ENCODE results near the gene SASH1.

SASH1 gene

DNA sequence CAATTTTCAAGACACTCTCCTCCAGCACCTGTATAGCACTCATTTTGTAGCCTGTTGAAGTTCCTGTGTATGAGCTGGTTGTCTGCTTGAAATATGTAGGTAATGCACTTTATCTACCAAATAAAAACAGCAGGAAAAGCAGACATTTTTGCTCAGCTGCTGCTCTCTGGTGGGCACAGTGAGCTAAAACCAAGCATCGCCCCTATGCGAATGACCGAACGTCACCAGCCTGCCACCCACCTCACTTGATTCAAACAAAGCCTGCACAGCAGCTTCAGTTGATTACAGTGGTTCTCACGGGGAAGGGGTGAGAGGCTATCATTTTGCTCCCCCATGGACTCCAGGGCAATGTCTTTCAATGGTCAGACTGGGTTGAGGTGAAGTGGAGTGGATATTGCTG lies 185.7 kb downstream of the SASH1 start:
- DNase-seq, result no peak

DNA sequence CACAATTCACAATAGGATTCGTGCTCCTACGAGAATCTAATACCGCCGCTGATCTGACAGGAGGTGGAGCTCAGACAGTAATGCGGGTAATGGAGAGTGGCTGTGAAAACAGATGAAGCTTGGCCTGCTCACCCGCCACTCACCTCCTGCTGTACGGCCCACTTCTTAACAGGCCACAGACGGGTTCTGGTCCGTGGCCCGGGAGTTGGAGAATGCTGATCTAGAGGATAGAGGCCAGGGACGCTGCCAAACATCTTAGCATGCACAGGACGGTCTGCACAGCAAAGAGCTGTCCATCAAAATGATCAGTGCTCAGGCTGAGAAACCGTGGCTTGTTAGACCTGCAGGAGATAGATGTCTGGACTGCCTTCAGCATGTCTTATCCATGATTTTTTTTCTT lies 186.4 kb downstream of the SASH1 start:
- no peak for DNase-seq

DNA sequence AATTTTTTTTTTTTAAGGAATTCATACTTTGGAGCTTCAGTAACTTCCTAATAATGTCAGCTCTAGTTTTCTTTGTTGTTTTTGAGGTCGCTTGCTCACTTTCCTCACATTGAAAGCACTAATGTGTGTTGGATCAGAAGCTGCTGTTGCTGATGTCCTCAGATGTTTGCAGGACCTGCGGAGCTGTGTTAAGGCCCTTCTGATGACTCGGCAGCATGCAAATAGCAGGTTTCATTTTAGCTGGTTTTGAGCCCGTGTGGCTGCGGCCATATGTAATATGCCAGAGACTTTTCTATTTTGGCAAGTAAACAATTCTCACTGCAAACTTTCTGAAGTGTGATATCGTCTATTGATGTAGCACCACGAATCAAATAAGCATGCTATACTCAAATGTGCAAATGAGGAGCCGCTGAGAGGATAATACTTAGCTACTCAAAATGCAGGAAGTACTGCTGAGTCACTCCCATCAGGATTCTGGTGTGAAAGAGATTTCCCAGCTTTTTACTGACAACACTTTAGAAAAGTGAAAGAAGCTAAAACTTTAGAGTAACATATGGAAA lies 187.8 kb downstream of the SASH1 start:
- DNase-seq, result peak; percentile 47

DNA sequence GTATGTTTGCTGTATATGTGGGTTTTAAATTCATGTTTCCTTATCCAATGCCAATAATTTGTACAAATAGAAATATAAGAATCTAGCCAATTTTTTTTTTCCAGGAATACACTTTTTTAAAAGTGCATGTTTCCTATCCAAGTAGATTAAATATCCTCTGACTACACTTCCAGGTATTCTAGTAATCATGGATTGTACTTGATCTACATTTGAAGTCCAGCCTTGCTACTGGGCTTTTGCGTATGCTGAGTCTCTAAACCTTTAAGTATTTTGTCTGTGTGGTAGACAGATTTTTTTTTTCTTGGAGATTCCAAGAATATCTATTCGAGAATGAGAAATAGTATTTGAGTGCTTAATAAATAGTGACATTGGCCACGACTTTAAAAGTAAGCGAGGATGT lies 188.3 kb downstream of the SASH1 start:
- DNase-seq, result no peak

DNA sequence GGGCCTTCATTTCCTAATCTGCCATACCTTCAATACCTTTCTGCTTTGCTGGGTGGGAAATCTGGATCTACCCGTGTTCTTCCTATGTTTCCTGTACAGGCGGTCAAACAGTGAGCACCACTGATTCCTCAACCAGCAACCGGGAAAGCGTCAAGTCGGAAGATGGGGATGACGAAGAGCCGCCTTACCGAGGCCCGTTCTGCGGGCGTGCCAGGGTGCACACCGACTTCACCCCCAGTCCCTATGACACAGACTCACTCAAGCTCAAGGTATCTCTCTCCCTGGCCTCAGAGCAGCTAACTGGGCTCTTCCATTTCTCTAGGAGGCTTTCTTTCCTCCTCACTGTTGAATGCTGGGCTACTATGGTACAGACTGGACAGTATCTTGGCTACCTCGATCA lies 190.1 kb downstream of the SASH1 start:
- no peak for DNase-seq

DNA sequence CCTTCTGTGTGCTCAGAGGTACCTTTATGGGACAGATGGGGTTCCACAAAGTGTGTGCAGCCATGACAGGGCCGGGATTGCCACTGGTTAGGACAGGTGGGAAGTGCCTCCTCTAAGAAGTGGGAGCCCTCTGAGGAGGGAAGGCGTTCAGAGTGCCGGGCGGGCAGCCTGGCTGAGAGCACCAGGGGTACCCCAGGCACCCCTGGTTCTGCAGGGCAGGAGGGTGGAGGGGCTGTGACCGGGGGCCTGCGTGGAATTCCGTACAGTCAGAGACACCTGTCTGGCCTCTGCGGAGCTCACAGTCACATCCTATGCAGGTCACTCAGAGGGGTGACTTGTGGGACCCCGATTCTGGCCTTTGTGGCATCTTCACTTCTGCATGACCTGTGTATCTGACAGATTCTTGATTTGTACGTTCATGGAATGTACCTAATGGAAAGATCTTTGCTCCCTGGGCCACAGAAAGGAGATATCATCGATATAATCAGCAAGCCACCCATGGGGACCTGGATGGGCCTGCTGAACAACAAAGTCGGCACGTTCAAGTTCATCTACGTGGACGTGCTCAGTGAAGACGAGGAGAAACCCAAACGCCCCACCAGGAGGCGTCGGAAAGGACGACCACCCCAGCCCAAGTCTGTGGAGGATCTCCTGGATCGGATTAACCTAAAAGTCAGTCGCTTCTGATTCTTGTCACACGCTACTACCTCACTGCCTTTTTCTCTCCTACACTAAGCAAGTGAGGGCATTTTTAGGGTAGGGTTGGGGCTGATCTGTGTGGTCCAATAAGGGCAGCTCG lies 190.9 kb downstream of the SASH1 start:
- DNase-seq, result no peak

DNA sequence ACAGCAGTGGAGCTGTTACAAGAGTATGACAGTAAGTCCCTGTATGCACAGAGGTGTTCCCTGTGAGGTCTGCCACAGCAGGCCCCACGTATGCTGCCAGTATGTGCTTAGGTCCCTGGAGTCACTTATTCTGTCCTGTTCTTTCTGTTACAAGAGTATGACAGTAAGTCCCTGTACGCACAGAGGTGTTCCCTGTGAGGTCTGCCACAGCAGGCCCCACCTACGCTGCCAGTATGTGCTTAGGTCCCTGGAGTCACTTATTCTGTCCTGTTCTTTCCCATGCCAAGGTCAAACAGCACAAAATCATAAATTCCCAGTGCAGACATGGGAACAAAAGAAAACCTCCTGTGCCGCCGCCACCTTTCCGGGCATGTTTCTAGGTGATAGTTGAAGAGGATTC lies 192.2 kb downstream of the SASH1 start:
- DNase-seq, result no peak

DNA sequence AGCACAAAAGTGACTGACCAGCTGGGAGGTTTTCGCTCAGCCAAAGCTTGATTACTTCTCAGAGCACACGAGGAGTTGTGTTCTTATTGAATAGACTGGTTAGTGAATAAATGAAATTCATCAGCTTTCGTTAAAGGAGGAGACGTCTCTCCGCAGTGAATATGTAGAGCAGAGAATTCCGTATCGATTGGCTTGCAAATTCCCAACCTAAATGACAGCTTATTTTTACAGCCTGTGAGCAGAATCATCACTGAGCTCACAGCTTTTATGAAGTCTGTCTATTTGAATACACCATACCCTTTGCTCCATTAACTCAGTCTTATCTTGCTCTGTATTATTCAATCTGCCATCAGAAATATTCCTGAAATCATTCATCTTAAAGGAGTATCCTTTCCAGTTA lies 192.7 kb downstream of the SASH1 start:
- no peak for DNase-seq

DNA sequence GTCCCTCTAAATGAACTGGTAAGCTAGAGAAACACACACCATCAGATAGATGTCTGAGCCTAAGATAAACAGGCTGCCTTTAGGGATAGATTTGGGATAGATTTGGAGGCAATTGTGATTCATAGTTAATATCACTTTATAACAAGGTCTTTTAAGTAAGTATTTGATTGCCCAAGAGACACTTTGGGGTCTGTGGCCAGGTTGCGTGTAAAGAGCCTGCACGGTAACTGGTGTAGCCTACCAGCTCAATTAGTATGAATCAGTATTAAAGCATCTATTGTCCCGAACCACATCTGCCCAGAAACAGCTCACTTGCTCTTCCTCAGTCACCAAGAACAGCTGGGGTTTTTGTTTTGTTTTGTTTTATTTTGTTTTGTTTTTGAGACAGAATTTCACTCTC lies 193.3 kb downstream of the SASH1 start:
- DNase-seq, result no peak

DNA sequence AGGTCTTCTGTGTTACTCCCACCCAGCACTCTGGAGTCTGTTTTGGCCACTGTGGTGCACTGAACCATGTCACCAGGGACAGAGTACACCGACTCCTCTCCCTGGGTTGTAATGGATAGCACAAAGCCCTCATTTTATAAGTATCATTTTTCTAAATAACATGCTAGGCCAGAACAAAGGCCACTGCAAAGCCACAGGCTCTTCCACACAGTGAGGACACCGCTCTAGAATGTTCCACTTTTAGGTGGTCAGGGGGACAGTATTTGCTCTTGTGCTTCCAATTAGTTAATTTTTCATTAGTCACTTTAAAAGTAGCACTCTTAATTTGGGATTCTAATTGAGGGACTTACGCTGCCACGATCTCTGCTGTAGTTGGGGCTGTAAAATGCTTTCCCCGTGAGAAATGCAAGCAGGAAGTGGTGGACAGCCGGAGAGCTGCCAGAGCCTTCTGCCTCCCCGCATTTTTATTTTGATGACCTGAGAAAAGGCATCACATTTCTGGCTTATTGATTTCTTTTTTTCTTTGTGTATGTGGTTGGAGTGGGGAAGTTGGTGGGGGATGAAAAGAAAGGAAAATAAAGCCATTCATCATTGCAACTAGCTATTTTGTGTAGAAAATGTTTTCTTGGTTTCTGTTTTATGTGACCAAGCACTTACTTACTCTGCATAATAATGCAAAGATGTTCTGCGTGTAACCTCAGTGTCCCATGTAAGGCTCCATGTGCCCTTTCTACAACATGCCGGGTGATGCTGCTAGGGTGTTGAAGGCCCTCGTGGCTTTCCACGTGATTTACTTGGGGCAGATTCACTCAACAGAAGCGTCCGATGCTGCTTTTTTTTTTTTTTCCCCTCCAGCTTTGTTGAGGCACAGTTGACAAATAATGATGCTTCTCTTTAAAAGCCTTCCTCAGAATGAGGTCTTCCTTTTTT lies 195.9 kb downstream of the SASH1 start:
- peak; percentile 7 for DNase-seq

DNA sequence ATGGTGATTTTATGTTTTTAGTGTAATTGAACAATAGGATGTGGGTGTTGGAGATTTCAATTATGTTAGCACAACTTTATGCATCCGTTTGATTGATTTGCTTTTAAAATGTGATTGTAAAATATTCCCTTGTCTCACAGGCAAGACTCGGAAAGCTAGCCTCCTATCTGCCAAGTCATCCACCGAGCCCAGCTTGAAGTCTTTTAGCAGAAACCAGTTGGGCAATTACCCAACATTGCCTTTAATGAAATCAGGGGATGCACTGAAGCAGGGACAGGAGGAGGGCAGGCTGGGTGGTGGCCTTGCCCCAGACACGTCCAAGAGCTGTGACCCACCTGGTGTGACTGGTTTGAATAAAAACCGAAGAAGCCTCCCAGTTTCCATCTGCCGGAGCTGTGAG lies 200.9 kb downstream of the SASH1 start:
- DNase-seq, result no peak

DNA sequence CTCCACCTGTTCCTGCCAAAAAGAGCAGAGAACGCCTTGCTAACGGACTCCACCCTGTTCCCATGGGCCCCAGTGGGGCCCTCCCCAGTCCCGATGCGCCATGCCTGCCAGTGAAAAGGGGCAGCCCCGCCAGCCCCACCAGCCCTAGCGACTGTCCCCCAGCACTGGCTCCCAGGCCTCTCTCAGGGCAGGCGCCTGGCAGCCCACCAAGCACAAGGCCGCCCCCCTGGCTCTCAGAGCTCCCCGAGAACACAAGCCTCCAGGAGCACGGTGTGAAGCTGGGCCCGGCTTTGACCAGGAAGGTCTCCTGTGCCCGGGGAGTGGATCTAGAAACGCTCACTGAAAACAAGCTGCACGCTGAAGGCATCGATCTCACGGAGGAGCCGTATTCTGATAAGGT lies 201.8 kb downstream of the SASH1 start:
- DNase-seq, result no peak

DNA sequence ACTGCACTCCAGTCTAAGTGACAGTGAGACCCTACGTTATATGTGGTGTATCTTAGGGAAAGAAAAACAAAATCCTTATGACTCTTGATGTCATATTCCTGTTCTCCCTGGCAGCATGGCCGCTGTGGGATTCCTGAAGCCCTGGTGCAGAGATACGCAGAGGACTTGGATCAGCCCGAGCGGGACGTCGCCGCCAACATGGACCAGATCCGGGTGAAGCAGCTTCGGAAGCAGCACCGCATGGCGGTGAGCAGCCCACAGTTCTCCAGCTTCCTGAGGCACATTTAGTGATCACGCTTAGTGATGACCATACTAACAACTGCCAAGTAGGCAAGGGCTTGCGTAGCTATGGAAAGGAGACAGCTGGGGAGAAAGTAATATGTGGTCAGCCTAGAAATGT lies 203.3 kb downstream of the SASH1 start:
- DNase-seq, result no peak

DNA sequence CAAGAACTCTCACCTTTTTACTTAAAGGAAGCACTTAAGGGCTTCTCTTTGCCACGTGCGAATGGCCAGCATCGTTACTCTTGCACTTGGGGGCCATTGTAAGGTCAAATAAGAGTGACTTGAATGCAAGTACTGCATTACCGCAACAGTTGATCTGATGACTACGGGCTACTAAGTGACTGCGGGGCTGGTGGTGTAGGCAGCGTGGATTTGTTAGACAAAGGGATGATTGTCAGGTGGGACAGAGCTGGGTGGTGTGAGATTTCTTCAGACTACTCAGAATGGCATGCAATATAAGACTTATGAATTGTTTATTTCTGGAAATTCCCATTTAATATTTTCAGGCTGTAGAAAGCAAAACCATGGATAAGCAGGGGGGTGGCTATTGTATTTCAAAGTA lies 204.5 kb downstream of the SASH1 start:
- no peak for DNase-seq

DNA sequence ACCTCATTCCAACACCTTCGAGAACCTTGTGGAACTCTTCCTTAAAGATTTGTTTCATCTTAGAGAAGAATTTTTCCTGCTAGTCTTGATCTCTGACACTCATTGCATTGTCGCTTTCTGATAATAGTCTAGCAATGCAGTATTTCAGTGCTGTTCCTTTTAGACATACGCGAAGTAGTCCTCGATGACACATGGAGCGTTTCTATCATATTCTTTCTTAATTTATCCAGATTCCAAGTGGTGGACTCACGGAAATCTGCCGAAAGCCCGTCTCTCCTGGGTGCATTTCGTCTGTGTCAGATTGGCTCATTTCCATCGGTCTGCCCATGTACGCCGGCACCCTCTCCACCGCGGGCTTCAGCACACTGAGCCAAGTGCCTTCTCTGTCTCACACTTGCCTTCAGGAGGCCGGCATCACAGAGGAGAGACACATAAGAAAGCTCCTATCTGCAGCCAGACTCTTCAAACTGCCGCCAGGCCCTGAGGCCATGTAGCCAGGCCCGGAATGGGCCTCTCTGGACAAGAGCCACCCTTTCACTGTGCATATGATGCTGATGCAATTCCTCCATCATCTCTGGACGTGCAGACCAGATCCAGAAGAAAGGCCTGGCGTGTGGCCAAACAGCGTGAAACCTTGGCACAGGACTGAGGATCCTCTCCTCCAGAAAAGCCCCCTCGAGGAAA lies 205.6 kb downstream of the SASH1 start:
- DNase-seq, result no peak

DNA sequence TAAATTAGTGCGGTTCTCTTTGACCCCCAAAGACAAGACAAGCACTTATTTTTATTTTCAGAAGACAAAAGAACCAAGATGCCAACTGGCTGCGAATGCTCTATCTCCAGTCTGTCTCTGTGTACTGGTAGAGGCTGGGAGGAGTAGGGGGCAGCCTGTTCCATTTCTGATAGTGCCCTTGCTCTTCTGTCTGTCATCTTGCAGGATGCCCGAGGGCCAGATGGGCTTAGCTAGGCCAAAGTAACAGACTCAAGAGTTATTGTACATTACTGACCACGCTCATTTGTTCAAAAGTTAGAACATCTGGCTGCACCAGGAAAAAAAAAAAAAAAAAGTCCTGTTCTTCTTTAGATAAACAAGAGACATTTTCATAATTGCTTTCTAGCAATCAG lies 206.1 kb downstream of the SASH1 start:
- DNase-seq, result no peak

DNA sequence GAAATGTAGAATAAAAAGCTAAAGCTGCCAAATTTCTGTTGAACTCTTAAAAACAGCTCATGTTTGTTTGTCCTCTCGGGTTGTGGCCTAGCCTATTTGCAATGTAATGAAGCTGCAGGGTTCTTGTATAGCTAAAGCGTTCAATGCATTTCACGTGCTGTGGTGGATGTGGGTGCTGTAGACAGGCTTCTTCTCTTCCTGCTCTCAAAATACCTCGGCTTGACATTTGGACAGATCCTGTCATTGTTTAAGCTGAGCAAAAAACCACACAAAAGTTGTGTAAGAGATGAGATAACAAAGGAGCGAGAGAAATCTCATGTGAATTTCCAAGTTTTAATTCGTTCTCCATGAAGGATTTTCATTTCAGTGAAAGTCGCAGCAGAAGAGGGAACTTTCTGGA lies 207.9 kb downstream of the SASH1 start:
- no peak for DNase-seq

DNA sequence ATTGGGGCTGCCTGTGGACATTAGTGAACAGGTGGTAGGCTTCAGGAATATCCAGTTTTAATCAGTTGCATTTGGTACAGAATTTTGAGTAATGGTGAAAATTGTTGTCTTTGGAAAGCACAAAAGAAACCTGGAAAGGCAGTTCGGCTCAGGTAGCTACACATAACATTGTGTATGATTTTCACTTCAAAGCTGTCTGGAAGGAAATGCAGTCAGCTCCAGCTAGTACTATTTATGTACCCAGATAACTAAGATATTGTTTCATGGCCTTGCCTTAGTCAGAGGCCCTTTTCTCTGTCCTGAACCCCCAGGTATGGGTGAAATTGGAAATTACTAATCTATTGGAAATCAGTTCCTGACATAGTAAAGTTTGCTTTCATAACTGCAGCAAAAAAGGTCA lies 208.6 kb downstream of the SASH1 start:
- no peak for DNase-seq

DNA sequence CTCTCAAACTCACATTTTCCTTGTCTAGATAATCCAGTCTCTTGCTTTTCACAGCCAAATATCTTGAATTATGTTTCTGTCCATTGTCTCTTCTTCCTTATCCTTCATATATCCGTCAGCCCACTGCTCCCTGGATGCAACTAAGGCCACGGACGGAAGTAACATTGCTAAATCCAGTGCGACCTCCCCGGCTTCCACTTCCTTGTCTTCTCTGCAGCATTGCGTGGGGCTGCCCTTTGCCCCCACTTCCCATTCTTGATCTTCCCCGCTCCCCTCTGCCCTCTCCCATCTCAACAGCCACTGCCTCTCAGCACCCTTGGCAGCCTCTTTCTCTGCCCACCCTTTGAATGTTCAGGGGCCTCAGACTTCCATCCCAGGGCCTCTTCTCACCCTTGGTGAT lies 213.8 kb downstream of the SASH1 start:
- DNase-seq, result no peak

DNA sequence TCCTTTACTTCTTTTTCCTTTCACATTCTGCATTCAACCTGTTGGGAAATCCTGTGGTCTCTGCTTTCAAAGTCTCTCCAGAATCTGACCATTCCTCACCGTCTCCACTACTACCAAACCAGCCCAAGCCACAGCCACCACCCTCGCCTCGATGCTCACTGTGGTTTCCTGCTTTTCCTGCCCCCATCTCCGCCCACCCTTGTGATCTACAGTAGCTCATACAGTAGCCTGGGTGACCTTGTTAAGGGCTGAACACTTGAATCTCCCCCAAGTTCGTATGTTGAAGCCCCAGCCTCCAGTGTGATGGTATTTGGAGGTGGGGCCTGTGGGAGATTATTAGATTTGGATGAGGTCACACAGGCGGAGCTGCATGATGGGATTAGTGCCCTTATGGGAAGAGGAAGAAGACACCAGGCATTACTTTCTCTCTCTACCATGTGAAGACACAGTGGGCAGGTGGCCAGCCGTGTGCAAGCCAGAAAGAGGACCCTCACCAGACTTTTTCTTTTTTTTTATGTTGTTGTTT lies 215.2 kb downstream of the SASH1 start:
- no peak for DNase-seq

DNA sequence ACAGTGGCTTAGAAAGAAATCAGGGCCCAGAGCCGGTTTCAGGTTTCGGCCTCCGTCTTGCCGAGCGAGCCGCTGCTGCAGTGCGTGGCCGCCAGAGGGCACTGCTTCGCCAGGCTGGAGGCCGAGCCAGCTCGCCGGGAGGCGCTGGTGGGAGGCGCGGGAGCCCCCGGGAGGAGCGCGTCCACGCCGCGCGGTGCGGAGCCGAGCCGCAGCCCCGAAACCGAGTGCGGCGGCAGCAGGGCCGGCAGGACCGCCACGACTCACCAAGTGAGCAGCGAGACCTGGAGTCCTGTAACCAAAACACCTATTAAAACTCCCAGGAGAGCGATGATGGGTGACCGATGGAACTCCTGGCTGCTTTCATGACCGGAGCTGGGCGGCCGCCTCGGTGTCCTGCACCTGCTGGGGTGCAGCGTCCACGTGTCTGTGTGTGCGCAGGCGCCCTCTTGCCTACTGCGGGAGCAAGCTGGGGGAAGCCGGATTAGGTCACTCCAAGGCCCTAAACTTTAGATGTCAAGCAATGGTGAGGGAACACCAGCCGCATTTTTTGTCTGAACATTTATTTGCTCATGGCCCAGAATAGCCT lies 217.3 kb downstream of the SASH1 start:
- DNase-seq, result peak; percentile 76

DNA sequence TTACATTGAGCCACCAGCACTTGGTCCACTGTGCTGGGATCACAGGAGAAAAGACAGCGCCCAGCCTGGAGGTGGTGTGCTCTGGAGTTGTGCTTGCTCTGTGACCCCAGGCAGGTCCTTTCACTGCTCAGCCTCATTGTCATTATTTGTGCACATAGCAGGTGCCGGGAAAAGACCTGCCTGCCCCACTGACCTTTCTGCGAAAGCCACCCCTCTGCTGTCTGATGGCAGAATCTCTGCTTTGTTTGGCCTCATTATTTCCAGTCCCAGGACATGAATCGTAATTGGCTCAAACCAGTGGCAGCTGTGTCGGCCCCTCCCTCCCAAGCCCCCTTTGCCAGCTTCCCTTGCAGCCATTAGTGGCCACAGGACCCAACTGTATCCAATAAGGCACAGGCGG lies 219.0 kb downstream of the SASH1 start:
- no peak for DNase-seq

DNA sequence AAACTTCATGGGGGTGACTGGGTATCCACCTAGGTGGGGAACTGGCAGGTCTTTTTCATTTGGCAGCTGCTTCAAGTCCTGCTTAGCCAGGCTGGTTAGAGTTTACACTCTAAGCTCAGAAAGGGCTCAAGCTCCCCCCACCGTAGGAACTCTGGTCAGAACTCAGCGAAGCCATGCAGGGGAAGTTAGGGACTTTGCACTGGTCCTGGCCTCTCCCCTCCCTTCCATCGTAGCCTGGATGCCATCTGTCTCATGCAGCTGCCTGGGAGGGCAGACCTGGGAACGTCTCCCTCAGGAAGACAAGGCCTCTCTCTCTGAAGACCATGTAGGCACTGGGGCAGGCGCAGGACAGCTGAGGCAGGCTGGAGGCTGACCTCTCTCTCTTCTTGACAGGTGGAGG lies 220.4 kb downstream of the SASH1 start:
- no peak for DNase-seq

Data from kidney glomerular epithelial cell (primary cell).